HUES48 (cell line): Measurements from ENCODE around the gene FAM120B.
"Not testable (repeated sequence)": the region's sequence is repeated elsewhere in the genome, so short reads cannot be mapped to it uniquely, and the experiment has no call there.

Experiments
- H3K27ac ChIP-seq: one replicate; pipeline ENCODE4 v1.7.0; 2013; ENCODE audit warnings: low read depth, low read length, inconsistent platforms
- H3K27me3 ChIP-seq: 2 replicates; pipeline ENCODE4 v1.6.1; 2013; ENCODE audit warnings: mild to moderate bottlenecking, low read length; ENCODE audit not compliant: control insufficient read depth, insufficient read depth
- H3K36me3 ChIP-seq: 2 replicates; pipeline ENCODE4 v1.6.1; 2013; ENCODE audit warnings: low read length; ENCODE audit not compliant: control insufficient read depth, insufficient read depth
- H3K4me1 ChIP-seq: 2 replicates; pipeline ENCODE4 v1.6.1; 2013; ENCODE audit warnings: mild to moderate bottlenecking, low read length; ENCODE audit not compliant: control insufficient read depth, insufficient read depth
- H3K4me3 ChIP-seq: 2 replicates; pipeline ENCODE4 v1.5.1; 2013; ENCODE audit warnings: mild to moderate bottlenecking, low read depth, low read length
- H3K9ac ChIP-seq: 2 replicates; pipeline ENCODE4 v1.6.1; 2013; ENCODE audit warnings: mild to moderate bottlenecking, low read depth, low read length, moderate library complexity
- H3K9me3 ChIP-seq: 2 replicates; pipeline ENCODE4 v1.6.1; 2013; ENCODE audit warnings: low read length; ENCODE audit not compliant: control insufficient read depth, insufficient read depth

The FAM120B gene

GRCh38 chr6:170393033-170393432 is 86.5 kb downstream of the FAM120B start:
- H3K9ac ChIP-seq = no peak overlapping the region
- H3K27me3 ChIP-seq = no peaks in the 10 kb centered on the region
- H3K36me3 ChIP-seq = peaks cover 11% of the 10 kb centered on the region
- no peak overlapping the region for H3K4me3 ChIP-seq
- H3K27ac ChIP-seq = no peak overlapping the region
- no peaks in the 10 kb centered on the region for H3K4me1 ChIP-seq
- H3K9me3 ChIP-seq = no peaks in the 10 kb centered on the region

- H3K27ac ChIP-seq = no peak overlapping the region
- peaks cover 11% of the 10 kb centered on the region for H3K36me3 ChIP-seq
- no peaks in the 10 kb centered on the region for H3K27me3 ChIP-seq
- no peaks in the 10 kb centered on the region for H3K4me1 ChIP-seq
- H3K4me3 ChIP-seq = no peak overlapping the region
- H3K9ac ChIP-seq = no peak overlapping the region
- no peaks in the 10 kb centered on the region for H3K9me3 ChIP-seq
Observed at GRCh38 chr6:170393807-170394399, 87.3 kb downstream of the FAM120B start.

GRCh38 chr6:170394980-170395379 is 88.4 kb downstream of the FAM120B start:
- H3K4me1 ChIP-seq = no peaks in the 10 kb centered on the region
- no peak overlapping the region for H3K27ac ChIP-seq
- no peak overlapping the region for H3K4me3 ChIP-seq
- H3K9me3 ChIP-seq = no peaks in the 10 kb centered on the region
- no peak overlapping the region for H3K9ac ChIP-seq
- peaks cover 11% of the 10 kb centered on the region for H3K36me3 ChIP-seq
- H3K27me3 ChIP-seq = no peaks in the 10 kb centered on the region

GRCh38 chr6:170398743-170399369 is 92.3 kb downstream of the FAM120B start:
- H3K4me3 ChIP-seq, H3K9me3 ChIP-seq, H3K27ac ChIP-seq, H3K9ac ChIP-seq, H3K27me3 ChIP-seq: not testable (repeated sequence)
- Histone ChIP-seq H3K4me1 (peaks cover 16% of the 10 kb centered on the region), H3K36me3 (peaks cover 15% of the 10 kb centered on the region)

DNA sequence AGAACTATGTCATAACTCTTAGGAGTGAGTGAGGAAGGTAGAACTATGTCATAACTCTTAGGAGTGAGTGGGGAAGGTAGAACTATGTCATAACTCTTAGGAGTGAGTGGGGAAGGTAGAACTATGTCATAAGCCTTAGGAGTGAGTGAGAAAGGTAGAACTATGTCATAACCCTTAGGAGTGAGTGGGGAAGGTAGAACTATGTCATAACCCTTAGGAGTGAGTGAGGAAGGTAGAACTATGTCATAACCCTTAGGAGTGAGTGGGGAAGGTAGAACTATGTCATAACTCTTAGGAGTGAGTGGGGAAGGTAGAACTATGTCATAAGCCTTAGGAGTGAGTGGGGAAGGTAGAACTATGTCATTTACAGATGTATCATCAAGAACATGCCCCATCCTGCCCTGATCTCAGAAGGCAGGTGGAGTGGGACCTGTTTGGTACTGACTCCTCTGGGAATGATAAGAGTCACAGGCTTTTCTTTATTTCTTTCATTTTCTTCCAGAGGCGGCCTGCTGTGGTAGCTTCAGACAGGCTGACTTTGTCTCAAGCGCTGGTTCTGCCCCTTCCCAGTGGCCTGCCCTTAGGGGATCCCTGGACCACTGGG is 93.5 kb downstream of the FAM120B start:
- H3K36me3 ChIP-seq, H3K27ac ChIP-seq, H3K27me3 ChIP-seq, H3K9me3 ChIP-seq, H3K9ac ChIP-seq, H3K4me3 ChIP-seq: not testable (repeated sequence)
- peaks cover 23% of the 10 kb centered on the region for H3K4me1 ChIP-seq

GRCh38 chr6:170402318-170403040 is 95.9 kb downstream of the FAM120B start:
- Histone ChIP-seq H3K27me3 (no peaks in the 10 kb centered on the region), H3K36me3 (peaks cover 11% of the 10 kb centered on the region; the same call in 1 of the 2 replicates)

DNA sequence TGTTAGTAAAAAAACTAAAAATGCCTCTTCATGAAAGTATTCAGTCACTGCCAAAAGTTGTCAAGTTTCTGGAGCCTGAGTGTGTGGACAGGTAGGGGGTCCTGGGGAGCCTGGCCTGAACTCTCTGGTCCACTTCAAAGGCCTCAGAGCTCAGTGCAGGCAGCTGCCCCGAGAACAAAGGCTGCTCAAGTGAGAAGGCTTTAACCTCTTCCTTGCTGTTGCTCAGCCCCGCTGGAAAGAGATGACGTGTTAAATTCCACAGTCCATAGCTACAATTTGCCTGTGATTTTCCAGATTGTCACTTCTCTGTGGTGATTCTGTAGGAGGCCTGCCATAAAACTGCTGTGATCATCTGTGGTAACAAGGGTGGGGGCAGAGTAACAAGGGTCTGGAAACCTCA is 96.9 kb downstream of the FAM120B start:
- Histone ChIP-seq H3K4me1 (peaks cover 23% of the 10 kb centered on the region), H3K27me3 (0 out of 2 replicates have a peak, but pooled peaks cover 1% of the 10 kb centered on the region), H3K36me3 (peaks cover 11% of the 10 kb centered on the region; the same call in 1 of the 2 replicates), H3K9me3 (no peaks in the 10 kb centered on the region), H3K9ac (0 out of 2 replicates have a peak overlapping the region, but pooled peaks have one; percentile 23), H3K4me3 (no peak overlapping the region), H3K27ac (peak overlapping the region; percentile 73)

More at GRCh38 chr6:170402318-170403040, 95.9 kb downstream of the FAM120B start:
- no peak overlapping the region for H3K9ac ChIP-seq
- no peak overlapping the region for H3K27ac ChIP-seq
- H3K4me1 ChIP-seq = peaks cover 23% of the 10 kb centered on the region
- H3K4me3 ChIP-seq = no peak overlapping the region
- H3K9me3 ChIP-seq = no peaks in the 10 kb centered on the region

- H3K4me1 ChIP-seq = peaks cover 23% of the 10 kb centered on the region
- H3K4me3 ChIP-seq = no peak overlapping the region
- H3K27ac ChIP-seq = no peak overlapping the region
- H3K9me3 ChIP-seq = no peaks in the 10 kb centered on the region
- H3K9ac ChIP-seq = no peak overlapping the region
- peaks cover 11% of the 10 kb centered on the region; the same call in 1 of the 2 replicates for H3K36me3 ChIP-seq
- H3K27me3 ChIP-seq = 0 out of 2 replicates have a peak, but pooled peaks cover 2% of the 10 kb centered on the region
Observed at GRCh38 chr6:170404036-170404435, 97.5 kb downstream of the FAM120B start.

- no peaks in the 10 kb centered on the region for H3K9me3 ChIP-seq
- H3K9ac ChIP-seq = no peak overlapping the region
- peaks cover 11% of the 10 kb centered on the region; the same call in 1 of the 2 replicates for H3K36me3 ChIP-seq
- H3K4me1 ChIP-seq = peaks cover 23% of the 10 kb centered on the region
- H3K27ac ChIP-seq = no peak overlapping the region
- H3K27me3 ChIP-seq = 0 out of 2 replicates have a peak, but pooled peaks cover 2% of the 10 kb centered on the region
- no peak overlapping the region for H3K4me3 ChIP-seq
Observed at GRCh38 chr6:170404697-170405096, 98.1 kb downstream of the FAM120B start.

GRCh38 chr6:170405311-170405975 is 98.9 kb downstream of the FAM120B start:
- no peak overlapping the region for H3K9ac ChIP-seq
- peaks cover 11% of the 10 kb centered on the region; the same call in 1 of the 2 replicates for H3K36me3 ChIP-seq
- H3K27ac ChIP-seq = no peak overlapping the region
- H3K4me1 ChIP-seq = peaks cover 23% of the 10 kb centered on the region
- H3K9me3 ChIP-seq = no peaks in the 10 kb centered on the region
- 0 out of 2 replicates have a peak, but pooled peaks cover 2% of the 10 kb centered on the region for H3K27me3 ChIP-seq
- H3K4me3 ChIP-seq = no peak overlapping the region
